Activated CD4-positive, CD25-positive, alpha-beta regulatory T cell treated with anti-CD3 and anti-CD28 coated beads, Interleukin-2, amount 50 U/mL, for 24 hours (primary cell): Measurements from ENCODE around the gene SFSWAP.
"Not testable (repeated sequence)": the region's sequence is repeated elsewhere in the genome, so short reads cannot be mapped to it uniquely, and the experiment has no call there.

ENCODE experiments used
- ATAC-seq, 2 donors: fragments of 150-1000 bp; cut with Tn5 transposase; one replicate each; pipeline ENCODE4 v1.10.0; 2021; ENCODE audit warnings: mild to moderate bottlenecking in 1 of 2, moderate library complexity in 1 of 2

Gene SFSWAP

GRCh38 chr12:131703161-131703560 is 7.7 kb upstream of the SFSWAP start:
- no peak for ATAC-seq

GRCh38 chr12:131704509-131704908 is 6.4 kb upstream of the SFSWAP start:
- no peak for ATAC-seq

GRCh38 chr12:131706709-131707108 is 4.2 kb upstream of the SFSWAP start:
- ATAC-seq: not testable (repeated sequence)

- ATAC-seq: no peak
Observed at GRCh38 chr12:131709226-131709625, 1.7 kb upstream of the SFSWAP start.

GRCh38 chr12:131711551-131712205 is 788 bp downstream of the SFSWAP start:
- ATAC-seq: no peak

- no peak for ATAC-seq
Observed at GRCh38 chr12:131713349-131713748, 2.5 kb downstream of the SFSWAP start.

GRCh38 chr12:131714759-131715158 is 3.9 kb downstream of the SFSWAP start:
- ATAC-seq: no peak

- ATAC-seq: no peak
Observed at GRCh38 chr12:131716282-131716681, 5.4 kb downstream of the SFSWAP start.

GRCh38 chr12:131720241-131720640 is 9.4 kb downstream of the SFSWAP start:
- ATAC-seq: no peak

- ATAC-seq: no peak
Observed at GRCh38 chr12:131720921-131721320, 10.0 kb downstream of the SFSWAP start.

GRCh38 chr12:131721548-131721947 is 10.7 kb downstream of the SFSWAP start:
- no peak for ATAC-seq

GRCh38 chr12:131723532-131723931 is 12.6 kb downstream of the SFSWAP start:
- ATAC-seq: no peak

GRCh38 chr12:131724534-131724933 is 13.6 kb downstream of the SFSWAP start:
- no peak for ATAC-seq

GRCh38 chr12:131725503-131725902 is 14.6 kb downstream of the SFSWAP start:
- ATAC-seq: no peak

GRCh38 chr12:131728720-131729119 is 17.8 kb downstream of the SFSWAP start:
- ATAC-seq: no peak

GRCh38 chr12:131729254-131729955 is 18.5 kb downstream of the SFSWAP start:
- ATAC-seq: no peak

GRCh38 chr12:131732996-131733615 is 22.2 kb downstream of the SFSWAP start:
- no peak for ATAC-seq

- ATAC-seq: no peak
Observed at GRCh38 chr12:131733874-131734273, 23.0 kb downstream of the SFSWAP start.

- ATAC-seq: no peak
Observed at GRCh38 chr12:131734336-131735152, 23.7 kb downstream of the SFSWAP start.

GRCh38 chr12:131735153-131735456 is 24.2 kb downstream of the SFSWAP start:
- no peak for ATAC-seq

- no peak for ATAC-seq
Observed at GRCh38 chr12:131735476-131736445, 24.9 kb downstream of the SFSWAP start.
